ENCODE data around the gene IL32.
A peak's percentile ranks its signal among the peaks of the same experiment; 100 is the strongest.

Gene IL32

DNA sequence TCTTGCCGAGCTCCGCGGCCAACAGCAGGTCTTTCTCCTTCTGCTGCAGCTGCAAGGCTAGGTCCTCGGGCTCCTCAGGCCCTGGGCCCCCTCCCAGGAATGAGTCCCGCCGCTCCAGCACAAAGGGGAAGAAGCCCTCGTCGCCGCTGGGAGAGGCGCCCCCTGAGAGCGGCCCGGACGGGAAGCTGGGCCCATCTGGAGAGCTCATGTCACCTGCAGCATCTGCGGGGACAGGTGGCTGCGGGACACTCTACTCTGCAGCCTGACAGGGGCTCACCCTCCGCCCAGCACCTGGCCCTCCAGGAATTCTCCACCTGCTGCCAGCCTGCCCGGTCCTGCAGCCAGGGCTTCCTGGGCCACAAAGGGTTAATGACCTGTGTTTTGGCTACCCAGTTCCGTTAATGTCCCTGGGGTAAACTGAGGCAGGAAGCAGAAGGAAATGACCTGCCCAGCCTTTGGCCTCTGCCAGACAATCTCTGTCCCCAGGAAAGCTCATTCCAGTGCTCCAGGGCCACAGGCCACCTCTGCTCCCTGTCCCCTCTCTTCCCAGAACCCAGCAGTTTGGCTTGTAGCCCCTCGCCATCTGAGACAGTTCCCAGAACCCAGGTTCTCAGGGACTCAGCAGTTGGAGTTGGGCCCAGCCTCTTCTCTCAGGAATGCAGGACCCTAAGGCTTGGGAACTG lies 30.0 kb upstream of the IL32 start:
- no peak overlapping the region for H3K27ac Mint-ChIP-seq
- DNase-seq (no peak), ATAC-seq (replicated peaks) (no peak)
- H3K4me3 Mint-ChIP-seq: peak overlapping the region in 1 of 2 donors; percentile 28
- no peaks in the 10 kb centered on the region for H3K36me3 Mint-ChIP-seq (ENCODE audit: insufficient read depth)
- H3K4me1 Mint-ChIP-seq (ENCODE audit: low read depth in 2 of 2): peaks cover 11 to 19% of the 10 kb centered on the region in 2 donors
- peaks cover 72 to 98% of the 10 kb centered on the region in 2 donors for H3K27me3 Mint-ChIP-seq
- no peaks in the 10 kb centered on the region for H3K9me3 Mint-ChIP-seq

DNA sequence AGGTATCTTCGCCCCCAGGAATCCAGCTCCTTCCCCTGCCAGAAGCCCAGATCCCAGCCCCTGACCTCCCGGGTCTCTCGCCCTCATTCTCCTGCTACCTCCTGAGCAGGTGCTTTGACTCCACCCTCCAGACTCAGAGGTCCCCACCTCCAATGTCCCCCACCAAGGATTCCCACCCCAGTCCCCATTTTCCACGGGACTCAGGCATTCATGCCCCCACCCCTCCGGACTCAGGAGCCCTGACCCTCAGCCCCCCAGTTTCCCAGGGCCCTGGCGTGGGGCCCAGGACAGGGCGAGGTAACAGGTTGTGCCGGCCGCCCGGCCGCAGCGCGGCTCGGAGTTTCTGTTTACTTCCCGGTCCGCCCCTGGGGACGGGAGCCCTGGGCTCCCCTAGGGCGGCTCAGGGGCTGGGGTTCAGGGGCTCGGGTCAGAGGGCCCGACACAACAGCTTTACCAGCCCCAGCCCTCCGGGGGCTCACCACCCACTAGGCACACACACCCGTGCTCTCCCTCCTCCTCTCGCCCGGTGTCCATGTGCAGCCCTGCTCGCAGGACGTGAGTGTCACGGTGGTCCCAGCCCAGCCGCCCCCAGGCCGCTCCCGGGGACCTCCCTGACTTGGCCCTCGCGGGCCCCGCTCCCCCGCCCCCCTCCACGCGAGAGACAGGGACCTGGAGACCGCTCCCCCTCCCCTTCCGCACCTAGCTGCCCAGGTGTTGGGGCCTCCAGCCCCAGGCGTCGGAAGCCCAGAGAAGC lies 29.3 kb upstream of the IL32 start:
- Mint-ChIP-seq H3K9me3 (no peaks in the 10 kb centered on the region), H3K27me3 (peaks cover 72 to 98% of the 10 kb centered on the region in 2 donors), H3K4me3 (peak overlapping the region in 1 of 2 donors; percentile 28), H3K36me3 (ENCODE audit: insufficient read depth) (no peaks in the 10 kb centered on the region), H3K4me1 (ENCODE audit: low read depth in 2 of 2) (peaks cover 11 to 19% of the 10 kb centered on the region in 2 donors), H3K27ac (no peak overlapping the region)
- peak; percentile 17 for ATAC-seq (replicated peaks)
- no peak for DNase-seq

DNA sequence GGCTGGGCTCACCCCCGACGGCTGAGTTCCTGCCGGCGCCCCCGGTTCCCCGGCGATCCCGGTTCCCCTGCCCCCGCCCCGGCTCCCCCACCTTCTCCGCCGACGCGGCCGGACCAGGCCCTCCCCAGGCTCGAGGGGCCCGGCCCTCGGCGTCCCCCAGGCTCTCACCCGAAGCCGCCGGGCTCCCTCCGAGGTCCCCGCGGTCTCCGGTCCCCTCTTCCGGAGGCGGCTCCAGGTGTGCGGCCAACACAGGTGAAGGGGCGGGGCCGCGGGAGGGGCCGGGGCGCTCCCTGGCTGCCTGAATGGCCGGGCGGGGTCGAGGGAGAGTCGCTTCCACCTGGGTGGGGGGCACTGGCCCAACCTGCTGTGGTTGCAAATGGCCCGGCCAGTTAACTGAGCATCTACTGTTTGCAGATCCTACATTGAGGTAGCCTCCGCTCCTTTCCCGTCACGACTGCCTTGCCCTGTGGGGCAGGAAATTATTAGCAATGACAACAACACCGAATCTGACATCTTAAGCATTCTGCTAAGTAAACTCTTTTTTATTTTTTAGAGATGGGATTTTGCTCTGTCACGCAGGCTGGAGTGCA lies 28.6 kb upstream of the IL32 start, which contains the start of gene BICDL2:
Gene BICDL2 (minus strand): TSS at position 219 of the 590 bp plus-strand sequence. CDS start 1,448 bp downstream, outside the sequence.
- Mint-ChIP-seq H3K27me3 (peaks cover 72 to 94% of the 10 kb centered on the region in 2 donors), H3K27ac (no peak within 1 kb of the TSS), H3K36me3 (ENCODE audit: insufficient read depth) (no peaks in the 10 kb centered on the region), H3K9me3 (no peaks in the 10 kb centered on the region), H3K4me3 (peak within 1 kb of the TSS; percentile 51 to 68), H3K4me1 (ENCODE audit: low read depth in 2 of 2) (peaks cover 11 to 19% of the 10 kb centered on the region in 2 donors)
- ATAC-seq (replicated peaks): peak; percentile 24
- DNase-seq: no peak

DNA sequence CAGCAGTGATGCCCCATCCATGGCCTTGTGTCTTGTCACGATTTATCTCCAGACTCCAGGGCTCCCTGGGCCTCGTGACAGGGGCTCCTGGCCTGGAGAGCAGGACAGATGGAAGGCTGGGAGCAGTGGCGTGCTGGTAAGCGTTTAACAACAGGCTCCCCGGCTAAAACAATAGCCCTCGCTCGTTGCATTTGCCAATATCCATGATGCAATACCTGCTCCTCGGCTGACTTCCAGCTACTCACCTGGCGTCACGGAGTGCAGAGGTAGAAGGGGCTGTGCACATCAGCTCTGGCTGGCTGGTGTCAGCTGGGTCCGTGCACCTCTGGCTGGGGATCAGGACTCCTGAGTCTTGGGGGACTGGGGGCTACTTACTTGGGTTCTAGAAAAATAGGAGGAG lies 27.2 kb upstream of the IL32 start:
- Mint-ChIP-seq H3K9me3 (no peaks in the 10 kb centered on the region), H3K36me3 (ENCODE audit: insufficient read depth) (no peaks in the 10 kb centered on the region), H3K4me3 (no peak overlapping the region), H3K4me1 (ENCODE audit: low read depth in 2 of 2) (peaks cover 11 to 13% of the 10 kb centered on the region in 2 donors), H3K27ac (no peak overlapping the region), H3K27me3 (peaks cover 60 to 86% of the 10 kb centered on the region in 2 donors)
- ATAC-seq (replicated peaks) (no peak), DNase-seq (no peak)

DNA sequence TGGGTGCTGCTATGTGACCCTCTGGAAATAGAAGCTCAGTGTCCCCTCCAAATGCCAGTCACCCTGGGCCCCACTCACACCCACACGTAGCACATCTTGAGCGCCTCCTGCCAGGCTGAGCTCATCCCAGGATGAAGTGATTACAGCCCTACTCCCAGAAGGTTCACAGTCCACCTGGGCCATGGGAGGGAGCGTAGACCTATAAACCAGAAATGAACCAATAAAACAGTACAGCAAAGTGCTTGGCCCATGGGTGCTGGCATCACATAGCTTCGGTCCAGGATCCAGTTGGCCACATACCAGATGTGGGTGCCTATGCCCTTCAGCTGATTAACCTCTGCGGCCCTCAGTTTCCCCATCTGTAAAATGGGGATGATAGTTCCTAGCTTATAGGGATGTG lies 26.5 kb upstream of the IL32 start:
- no peak overlapping the region for H3K4me3 Mint-ChIP-seq
- H3K36me3 Mint-ChIP-seq (ENCODE audit: insufficient read depth): no peaks in the 10 kb centered on the region
- DNase-seq: no peak
- ATAC-seq (replicated peaks): no peak
- H3K27ac Mint-ChIP-seq: no peak overlapping the region
- no peaks in the 10 kb centered on the region for H3K9me3 Mint-ChIP-seq
- H3K27me3 Mint-ChIP-seq: peaks cover 58 to 86% of the 10 kb centered on the region in 2 donors
- peaks cover 9 to 13% of the 10 kb centered on the region in 2 donors for H3K4me1 Mint-ChIP-seq (ENCODE audit: low read depth in 2 of 2)

DNA sequence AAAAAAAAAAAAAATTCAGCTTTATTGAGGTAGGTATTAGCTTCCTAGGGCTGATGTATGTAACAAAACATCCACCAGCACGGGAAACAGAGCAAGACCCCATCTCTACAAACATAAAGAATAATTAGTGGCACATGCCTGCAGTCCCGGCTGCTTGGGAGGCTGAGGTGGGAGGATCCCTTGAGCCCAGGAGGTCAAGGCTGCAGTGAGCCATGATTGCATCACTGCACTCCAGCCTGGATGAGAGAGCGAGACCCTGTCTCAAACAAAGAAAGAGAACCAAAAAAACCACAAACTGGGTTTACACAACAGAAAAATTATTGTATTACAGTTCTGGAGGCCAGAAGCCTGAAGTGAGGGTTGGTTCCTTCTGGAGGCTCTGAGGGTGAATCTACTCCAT lies 23.1 kb upstream of the IL32 start:
- H3K9me3 Mint-ChIP-seq: no peaks in the 10 kb centered on the region
- peaks cover 6 to 9% of the 10 kb centered on the region in 2 donors for H3K4me1 Mint-ChIP-seq (ENCODE audit: low read depth in 2 of 2)
- no peak overlapping the region for H3K4me3 Mint-ChIP-seq
- DNase-seq (no peak), ATAC-seq (replicated peaks) (no peak)
- H3K36me3 Mint-ChIP-seq (ENCODE audit: insufficient read depth): no peaks in the 10 kb centered on the region
- H3K27me3 Mint-ChIP-seq: peaks cover 35 to 71% of the 10 kb centered on the region in 2 donors
- no peak overlapping the region for H3K27ac Mint-ChIP-seq

DNA sequence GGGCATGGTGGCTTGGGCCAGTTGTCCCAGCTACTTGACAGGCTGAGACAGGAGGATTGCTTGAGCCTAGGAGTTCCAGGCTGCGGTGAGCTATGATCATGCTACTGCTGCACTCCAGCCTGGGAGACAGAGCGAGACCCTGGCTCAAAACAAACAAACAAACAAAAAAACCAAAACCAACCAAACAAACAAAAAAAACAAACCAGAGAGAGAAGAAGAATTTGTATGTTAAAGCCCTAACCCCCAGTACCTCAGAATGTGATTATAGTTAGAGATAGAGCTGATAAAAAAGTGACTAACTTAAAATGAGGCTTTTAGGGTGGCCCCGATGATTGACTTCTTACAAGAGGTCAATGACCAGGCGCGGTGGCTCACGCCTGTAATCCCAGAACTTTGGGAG lies 20.7 kb upstream of the IL32 start:
- no peak for DNase-seq
- H3K27ac Mint-ChIP-seq: peak overlapping the region in 1 of 2 donors; percentile 1
- peak overlapping the region; percentile 73 to 74 for H3K4me3 Mint-ChIP-seq
- no peaks in the 10 kb centered on the region for H3K36me3 Mint-ChIP-seq (ENCODE audit: insufficient read depth)
- peaks cover 11 to 18% of the 10 kb centered on the region in 2 donors for H3K4me1 Mint-ChIP-seq (ENCODE audit: low read depth in 2 of 2)
- ATAC-seq (replicated peaks): no peak
- peaks cover 14 to 47% of the 10 kb centered on the region in 2 donors for H3K27me3 Mint-ChIP-seq
- no peaks in the 10 kb centered on the region for H3K9me3 Mint-ChIP-seq

DNA sequence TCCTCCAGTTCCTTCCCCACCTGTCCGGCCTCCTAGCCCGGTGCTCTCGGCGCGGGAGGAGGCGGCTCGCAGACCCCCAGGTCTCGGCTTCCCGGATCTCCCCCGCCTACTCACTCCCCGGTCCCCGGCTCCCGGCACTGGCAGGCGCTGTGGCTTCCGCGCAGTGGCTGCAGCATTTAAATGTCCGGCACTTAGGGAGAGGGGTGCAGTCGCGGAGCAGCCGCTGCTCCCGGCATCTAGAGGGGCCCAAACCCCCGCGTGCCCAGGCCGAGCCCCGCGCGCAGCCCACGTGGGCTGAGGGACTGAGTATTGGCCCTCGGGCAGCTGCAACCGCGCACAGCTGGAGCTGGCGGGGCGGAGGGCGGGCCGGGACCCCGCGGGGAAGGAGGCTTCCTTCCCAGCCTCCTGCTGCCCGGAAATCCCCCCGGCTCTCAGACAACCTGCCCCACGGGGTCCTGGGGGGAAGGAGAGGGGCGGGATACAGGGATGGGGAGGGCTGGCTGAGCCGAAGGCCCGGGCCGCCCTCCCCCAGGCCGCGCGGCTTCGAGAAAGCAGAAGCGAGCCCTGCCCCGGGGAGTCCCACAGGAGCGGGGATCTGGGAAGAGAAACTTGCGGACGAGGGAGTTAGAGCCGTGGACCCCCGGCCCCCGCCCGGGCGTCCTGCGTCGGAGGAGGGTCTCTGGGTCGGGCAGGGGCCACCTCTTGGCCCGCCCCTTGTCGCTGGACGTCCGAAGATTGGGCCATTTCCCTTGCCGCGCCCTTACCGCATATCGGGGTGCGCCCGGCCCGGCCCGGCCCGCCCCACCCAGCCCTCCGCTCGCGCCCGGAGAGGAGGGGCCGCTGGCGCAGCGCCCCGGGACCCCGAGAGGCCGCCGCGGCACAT lies 19.4 kb upstream of the IL32 start, which contains the start of gene MMP25:
Gene MMP25 (plus strand): TSS at position 804 of the 883 bp plus-strand sequence. CDS start 357 bp downstream, outside the sequence.
- peaks cover 7 to 35% of the 10 kb centered on the region in 2 donors for H3K27me3 Mint-ChIP-seq
- DNase-seq (no peak), ATAC-seq (replicated peaks) (peak; percentile 34)
- peak within 1 kb of the TSS; percentile 73 to 74 for H3K4me3 Mint-ChIP-seq
- H3K36me3 Mint-ChIP-seq (ENCODE audit: insufficient read depth): no peaks in the 10 kb centered on the region
- peaks cover 17 to 27% of the 10 kb centered on the region in 2 donors for H3K4me1 Mint-ChIP-seq (ENCODE audit: low read depth in 2 of 2)
- no peaks in the 10 kb centered on the region for H3K9me3 Mint-ChIP-seq
- no peak within 1 kb of the TSS for H3K27ac Mint-ChIP-seq

DNA sequence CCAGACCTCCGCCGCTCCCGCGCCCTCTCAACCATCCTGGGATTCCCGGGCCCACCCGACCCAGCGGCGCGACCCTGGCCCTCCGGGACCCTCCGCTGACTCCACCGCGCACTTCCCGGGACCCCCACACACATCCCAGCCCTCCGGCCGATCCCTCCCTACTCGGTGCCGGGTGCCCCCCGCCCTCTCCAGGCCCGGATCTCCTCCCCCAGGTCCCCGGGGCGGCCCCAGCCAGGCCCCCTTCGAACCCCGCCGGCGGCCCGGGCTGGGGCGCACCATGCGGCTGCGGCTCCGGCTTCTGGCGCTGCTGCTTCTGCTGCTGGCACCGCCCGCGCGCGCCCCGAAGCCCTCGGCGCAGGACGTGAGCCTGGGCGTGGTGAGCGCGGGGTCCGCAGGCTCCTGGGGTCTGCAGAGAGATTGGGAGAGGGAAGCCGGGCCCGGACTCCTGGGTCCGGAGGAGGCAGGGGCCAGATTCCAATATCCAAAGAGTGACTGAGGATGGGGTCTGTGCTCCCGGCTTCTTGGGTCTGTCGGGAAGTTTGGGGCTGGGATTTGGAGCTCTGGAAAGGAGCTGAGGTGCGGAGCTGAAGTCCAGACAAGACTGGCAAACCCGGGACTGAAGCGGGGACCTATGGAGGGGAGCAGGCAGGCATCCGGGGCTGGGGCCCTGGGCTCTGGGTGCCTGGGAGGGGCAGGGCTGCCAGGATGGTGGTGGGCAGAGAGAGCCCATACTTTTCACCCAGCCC lies 18.6 kb upstream of the IL32 start:
- Mint-ChIP-seq H3K4me3 (peak overlapping the region; percentile 46 to 61), H3K4me1 (ENCODE audit: low read depth in 2 of 2) (peaks cover 19 to 29% of the 10 kb centered on the region in 2 donors), H3K27me3 (peaks cover 7 to 30% of the 10 kb centered on the region in 2 donors), H3K9me3 (no peaks in the 10 kb centered on the region), H3K27ac (no peak overlapping the region), H3K36me3 (ENCODE audit: insufficient read depth) (no peaks in the 10 kb centered on the region)
- ATAC-seq (replicated peaks) (peak; percentile 46), DNase-seq (no peak)

DNA sequence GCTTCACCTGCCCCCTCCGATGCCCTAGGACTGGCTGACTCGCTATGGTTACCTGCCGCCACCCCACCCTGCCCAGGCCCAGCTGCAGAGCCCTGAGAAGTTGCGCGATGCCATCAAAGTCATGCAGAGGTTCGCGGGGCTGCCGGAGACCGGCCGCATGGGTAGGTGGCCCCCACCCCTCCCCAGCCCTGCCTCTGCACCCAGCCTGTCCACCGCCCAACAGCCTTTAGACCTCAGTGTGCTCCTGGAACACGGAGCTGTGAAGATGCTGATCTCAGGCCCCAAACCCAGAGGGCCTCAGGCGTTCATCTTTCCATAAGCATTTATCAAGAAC lies 18.1 kb upstream of the IL32 start:
- Mint-ChIP-seq H3K4me3 (peak overlapping the region; percentile 46 to 61), H3K27me3 (peaks cover 7 to 30% of the 10 kb centered on the region in 2 donors)
- peak; percentile 8 for ATAC-seq (replicated peaks)

DNA sequence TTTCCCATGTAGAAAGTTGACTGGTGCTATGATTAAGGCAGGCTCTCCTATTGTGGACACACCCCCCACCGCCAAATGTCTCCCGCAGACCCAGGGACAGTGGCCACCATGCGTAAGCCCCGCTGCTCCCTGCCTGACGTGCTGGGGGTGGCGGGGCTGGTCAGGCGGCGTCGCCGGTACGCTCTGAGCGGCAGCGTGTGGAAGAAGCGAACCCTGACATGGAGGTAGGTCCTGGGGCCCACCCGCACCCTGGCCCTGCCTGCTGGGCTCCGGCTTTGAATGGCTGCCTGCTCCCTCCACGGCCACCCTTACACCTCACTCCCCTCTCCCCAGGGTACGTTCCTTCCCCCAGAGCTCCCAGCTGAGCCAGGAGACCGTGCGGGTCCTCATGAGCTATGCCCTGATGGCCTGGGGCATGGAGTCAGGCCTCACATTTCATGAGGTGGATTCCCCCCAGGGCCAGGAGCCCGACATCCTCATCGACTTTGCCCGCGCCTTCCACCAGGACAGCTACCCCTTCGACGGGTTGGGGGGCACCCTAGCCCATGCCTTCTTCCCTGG lies 15.4 kb upstream of the IL32 start:
- Mint-ChIP-seq H3K4me1 (ENCODE audit: low read depth in 2 of 2) (peaks cover 35 to 42% of the 10 kb centered on the region in 2 donors), H3K4me3 (no peak overlapping the region), H3K9me3 (no peaks in the 10 kb centered on the region), H3K27ac (no peak overlapping the region), H3K36me3 (ENCODE audit: insufficient read depth) (peaks cover 11% of the 10 kb centered on the region), H3K27me3 (peaks cover 0 to 6% of the 10 kb centered on the region in 2 donors)
- no peak for ATAC-seq (replicated peaks)
- no peak for DNase-seq

More for the DNA sequence above, 18.1 kb upstream of the IL32 start:
- H3K9me3 Mint-ChIP-seq: no peaks in the 10 kb centered on the region
- peaks cover 22 to 32% of the 10 kb centered on the region in 2 donors for H3K4me1 Mint-ChIP-seq (ENCODE audit: low read depth in 2 of 2)
- H3K27ac Mint-ChIP-seq: no peak overlapping the region
- peaks cover 2% of the 10 kb centered on the region for H3K36me3 Mint-ChIP-seq (ENCODE audit: insufficient read depth)
- DNase-seq: no peak

DNA sequence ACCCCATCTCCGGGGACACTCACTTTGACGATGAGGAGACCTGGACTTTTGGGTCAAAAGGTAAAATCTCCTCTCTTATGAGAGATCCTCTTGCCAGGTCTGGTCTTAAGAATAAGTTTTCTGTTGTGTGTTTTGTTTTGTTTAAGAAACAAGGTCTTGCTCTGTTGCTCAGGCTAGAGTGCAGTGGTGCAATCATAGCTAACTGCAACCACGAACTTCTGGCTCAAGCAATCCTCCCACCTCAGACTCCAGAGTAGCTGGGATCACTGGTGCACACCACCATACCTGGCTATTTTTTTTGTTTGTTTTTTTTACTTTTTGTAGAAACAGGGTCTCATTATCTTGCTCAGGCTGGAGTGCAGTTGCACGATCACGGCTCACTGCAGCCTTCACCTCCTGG lies 15.0 kb upstream of the IL32 start:
- no peak for ATAC-seq (replicated peaks)
- Mint-ChIP-seq H3K27me3 (peaks cover 0 to 2% of the 10 kb centered on the region in 2 donors), H3K9me3 (no peaks in the 10 kb centered on the region), H3K4me1 (ENCODE audit: low read depth in 2 of 2) (peaks cover 35 to 47% of the 10 kb centered on the region in 2 donors), H3K27ac (no peak overlapping the region), H3K36me3 (ENCODE audit: insufficient read depth) (peaks cover 11% of the 10 kb centered on the region), H3K4me3 (no peak overlapping the region)
- no peak for DNase-seq
